Measurements from ENCODE around the gene RIBC1. TPM values are rescaled to one million over a fixed set of nuclear protein-coding genes. Genes with fewer than 3 reads are reported as not detected.
A peak's percentile ranks its signal among the peaks of the same experiment; 100 is the strongest.

Gene RIBC1
- total RNA-seq, 4 donors from 2014 or later: 0.79 to 1.1 TPM; not detected in 2

DNA sequence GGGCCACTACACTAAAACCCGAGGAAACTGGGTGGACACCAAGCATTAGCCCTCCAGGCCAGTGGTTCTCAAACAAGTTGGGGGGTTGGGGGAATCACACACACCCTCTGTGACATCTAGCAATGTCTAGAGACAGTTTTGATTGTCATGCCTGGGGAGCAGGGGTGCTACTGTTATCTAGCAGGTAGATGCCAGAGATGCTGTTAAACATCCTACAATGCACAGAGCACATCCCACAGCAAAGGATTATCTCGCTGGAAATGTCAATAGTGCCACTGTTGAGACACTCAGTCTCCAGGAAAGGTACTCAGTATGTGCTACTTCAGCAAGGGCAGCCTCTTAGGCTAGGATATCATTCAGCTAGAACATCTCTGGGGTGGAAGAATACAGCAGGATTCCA lies 1.5 kb upstream of the RIBC1 start:
- Histone ChIP-seq H3K4me1 (peaks cover 10 to 18% (median 15%) of the 10 kb centered on the region in 4 donors), H3K9me3 (no peaks in the 10 kb centered on the region), H3K36me3 (no peaks in the 10 kb centered on the region), H3K4me3 (peak overlapping the region in 1 of 4 donors; percentile 79), H3K27me3 (no peaks in the 10 kb centered on the region), H3K27ac (peak overlapping the region in 1 of 4 donors; percentile 95)
- 18% methylated on average over 2 of the region's 2 CpGs; no CpG with 5 or more reads in 1 of the 2 donors for WGBS, 2 donors (ENCODE audit: low coverage in 1 of 2)
- DNase-seq: no peak
- in situ Hi-C loops (cut with MboI; ENCODE audit: low pct_ligation_motif_present in 1 of 4, low pct_unique_long_range_greater_than_20kb in 1 of 4, low sequenced_read_pairs in 3 of 4): no loop called here
- intact Hi-C loops (cut with DNase I; ENCODE audit: low total_unique reads): no loop called here
- TF ChIP-seq EP300 (IDR thresholded peaks at IDR 0.05; ENCODE audit: low read depth) (no peak), POLR2A (IDR thresholded peaks at IDR 0.05) (no peak), POLR2AphosphoS5 (IDR thresholded peaks at IDR 0.05) (no peak), CTCF (IDR thresholded peaks at IDR 0.05) (no peak)

DNA sequence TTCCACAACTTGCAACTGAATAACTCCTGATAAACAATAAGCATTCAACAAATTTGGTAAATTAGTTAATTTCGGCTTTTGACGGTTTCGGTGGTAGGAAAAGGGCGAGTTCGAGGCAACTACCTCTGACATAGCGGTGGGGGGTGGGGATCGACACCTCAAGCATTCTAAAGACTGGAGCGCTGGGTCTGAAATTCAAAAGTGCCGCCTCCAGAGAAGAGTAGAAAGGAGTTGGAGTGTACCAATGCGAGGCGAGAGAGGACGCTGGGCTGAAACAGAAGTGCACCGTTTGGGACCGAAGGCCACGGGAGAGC lies 944 bp upstream of the RIBC1 start:
- in situ Hi-C loops (cut with MboI; ENCODE audit: low pct_ligation_motif_present in 1 of 4, low pct_unique_long_range_greater_than_20kb in 1 of 4, low sequenced_read_pairs in 3 of 4): no loop called here
- WGBS, 2 donors (ENCODE audit: low coverage in 1 of 2): 12% methylated on average over 15 of the region's 15 CpGs; no CpG with 5 or more reads in 1 of the 2 donors
- intact Hi-C loops (cut with DNase I; ENCODE audit: low total_unique reads): no loop called here

DNA sequence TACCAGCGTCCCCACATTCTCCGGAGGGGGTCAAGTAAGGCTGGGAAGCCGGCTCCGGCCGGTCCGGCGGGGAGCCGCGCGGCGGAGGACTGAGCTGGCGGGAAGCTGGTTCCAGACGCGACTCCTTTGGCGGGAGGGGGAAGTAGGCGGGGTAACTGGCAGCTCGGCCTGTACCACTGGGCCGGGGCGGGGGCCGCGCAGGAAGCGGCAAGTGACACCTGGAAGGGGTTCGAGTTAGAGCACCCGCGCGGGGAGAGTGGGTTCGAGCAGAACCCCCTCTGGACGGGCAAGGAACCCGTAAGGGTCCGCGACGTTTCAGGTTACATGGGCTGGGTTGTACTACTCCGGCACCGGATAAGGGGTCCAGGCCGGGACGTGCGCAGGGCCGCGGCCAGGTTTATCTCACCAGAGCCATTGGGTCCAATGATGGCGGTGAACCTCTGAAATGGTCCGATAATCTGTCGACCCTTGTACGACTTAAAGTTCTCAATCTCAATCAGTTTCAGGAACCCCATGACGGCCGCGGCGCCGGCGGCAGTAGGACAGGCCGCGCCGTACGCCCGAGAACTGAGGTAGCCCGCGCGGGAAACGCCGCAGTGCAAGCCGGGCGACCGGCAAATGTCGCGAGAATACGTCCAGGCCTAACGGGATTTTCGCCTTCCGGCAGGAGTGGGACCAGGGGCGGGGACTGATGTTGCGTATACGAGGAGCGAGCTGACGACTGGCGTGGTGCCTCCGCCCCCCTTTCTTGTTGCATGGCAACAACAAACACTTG lies 400 bp upstream of the RIBC1 start, which contains the start of gene SMC1A:
SMC1A (minus strand) TSS at position 569 of the 775 bp plus-strand sequence; CDS start at position 515, 54 bp downstream.
- in situ Hi-C loops (cut with MboI; ENCODE audit: low pct_ligation_motif_present in 1 of 4, low pct_unique_long_range_greater_than_20kb in 1 of 4, low sequenced_read_pairs in 3 of 4): no loop called here

More for the DNA sequence above, 944 bp upstream of the RIBC1 start:
- Histone ChIP-seq H3K27me3 (no peaks in the 10 kb centered on the region), H3K27ac (peak overlapping the region; percentile 85 to 95 (median 92)), H3K9me3 (no peaks in the 10 kb centered on the region), H3K4me3 (peak overlapping the region; percentile 49 to 79 (median 58)), H3K4me1 (peaks cover 10 to 18% (median 15%) of the 10 kb centered on the region in 4 donors), H3K36me3 (no peaks in the 10 kb centered on the region)
- DNase-seq: no peak
- TF ChIP-seq EP300 (IDR thresholded peaks at IDR 0.05; ENCODE audit: low read depth) (no peak), POLR2A (IDR thresholded peaks at IDR 0.05) (no peak), CTCF (IDR thresholded peaks at IDR 0.05) (no peak), POLR2AphosphoS5 (IDR thresholded peaks at IDR 0.05) (no peak)

More for the DNA sequence above, 400 bp upstream of the RIBC1 start, which contains the start of gene SMC1A:
- WGBS, 2 donors (ENCODE audit: low coverage in 1 of 2): 24% methylated on average over 74 of the region's 75 CpGs; no CpG with 5 or more reads in 1 of the 2 donors
- H3K27me3 ChIP-seq: no peaks in the 10 kb centered on the region
- peaks cover 10 to 18% (median 15%) of the 10 kb centered on the region in 4 donors for H3K4me1 ChIP-seq
- H3K4me3 ChIP-seq: peak within 1 kb of the TSS; percentile 49 to 79 (median 58)
- TF ChIP-seq POLR2A (IDR thresholded peaks at IDR 0.05) (peak; percentile 65), EP300 (IDR thresholded peaks at IDR 0.05; ENCODE audit: low read depth) (no peak), CTCF (IDR thresholded peaks at IDR 0.05) (peak in 1 of 5 experiments; percentile 15), POLR2AphosphoS5 (IDR thresholded peaks at IDR 0.05) (peak; percentile 75 to 84 (median 77))
- DNase-seq: peak; percentile 99
- H3K36me3 ChIP-seq: no peaks in the 10 kb centered on the region
- H3K9me3 ChIP-seq: no peaks in the 10 kb centered on the region
- peak within 1 kb of the TSS; percentile 85 to 95 (median 92) for H3K27ac ChIP-seq
- intact Hi-C loops (cut with DNase I; ENCODE audit: low total_unique reads): no loop called here

All from transverse colon (tissue), 4 donors.